ENCODE measurements around the gene CLNK.
A peak's percentile ranks its signal among the peaks of the same experiment; 100 is the strongest.

The CLNK gene

DNA sequence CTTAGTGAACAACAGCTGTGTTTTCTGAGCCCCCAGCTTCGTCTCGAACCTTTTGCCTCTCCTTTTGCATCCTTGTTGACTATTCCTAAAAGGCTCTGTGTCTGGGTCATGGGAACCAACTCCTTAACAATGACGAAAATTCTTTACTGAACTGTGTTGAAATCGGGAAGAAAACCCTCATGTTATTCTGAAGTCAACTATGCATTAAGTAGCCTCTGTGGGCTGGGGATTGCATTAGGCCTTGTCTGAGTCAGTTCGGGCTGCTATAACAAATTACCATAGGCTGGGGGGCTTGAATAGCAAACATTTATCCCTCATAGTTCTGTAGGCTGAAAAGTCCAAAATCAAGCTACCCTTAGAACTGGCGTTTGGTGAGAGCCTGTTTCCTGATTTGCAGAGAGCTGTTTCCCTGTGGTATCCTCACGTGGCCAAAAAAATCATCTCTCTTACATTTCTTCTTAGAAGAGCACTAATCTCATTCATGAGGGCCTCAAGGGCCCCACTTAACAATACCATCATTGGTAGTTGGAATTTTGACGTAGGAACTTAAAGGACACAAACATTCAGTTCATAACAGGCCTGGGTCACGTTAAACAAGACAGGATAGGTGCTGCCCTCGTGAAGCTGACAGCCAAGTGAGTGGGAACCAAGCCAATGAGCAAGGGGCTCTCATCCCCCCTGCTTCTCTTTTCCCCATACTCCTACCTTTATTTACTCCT is 75.9 kb downstream of the CLNK start:
- no peak for DNase-seq

DNA sequence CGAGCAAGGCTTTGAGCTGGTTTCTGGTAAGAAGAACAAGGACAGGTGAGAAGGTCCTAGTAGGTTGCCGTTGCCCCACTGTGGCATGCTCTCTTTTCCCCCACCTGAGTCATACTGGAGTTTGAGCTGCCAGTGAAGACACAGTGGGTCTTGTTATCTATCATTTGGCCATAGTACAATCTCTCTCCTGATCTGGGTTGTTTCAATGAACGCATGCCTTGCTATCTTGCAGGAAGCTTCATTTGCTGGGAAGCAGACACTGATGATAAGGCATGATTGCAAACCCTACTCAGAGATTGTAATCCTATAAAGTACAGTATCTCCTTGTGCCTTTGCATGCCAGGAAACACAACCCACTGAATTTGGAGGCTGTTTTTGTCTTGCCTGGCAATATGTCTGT is 77.4 kb downstream of the CLNK start:
- DNase-seq: no peak

DNA sequence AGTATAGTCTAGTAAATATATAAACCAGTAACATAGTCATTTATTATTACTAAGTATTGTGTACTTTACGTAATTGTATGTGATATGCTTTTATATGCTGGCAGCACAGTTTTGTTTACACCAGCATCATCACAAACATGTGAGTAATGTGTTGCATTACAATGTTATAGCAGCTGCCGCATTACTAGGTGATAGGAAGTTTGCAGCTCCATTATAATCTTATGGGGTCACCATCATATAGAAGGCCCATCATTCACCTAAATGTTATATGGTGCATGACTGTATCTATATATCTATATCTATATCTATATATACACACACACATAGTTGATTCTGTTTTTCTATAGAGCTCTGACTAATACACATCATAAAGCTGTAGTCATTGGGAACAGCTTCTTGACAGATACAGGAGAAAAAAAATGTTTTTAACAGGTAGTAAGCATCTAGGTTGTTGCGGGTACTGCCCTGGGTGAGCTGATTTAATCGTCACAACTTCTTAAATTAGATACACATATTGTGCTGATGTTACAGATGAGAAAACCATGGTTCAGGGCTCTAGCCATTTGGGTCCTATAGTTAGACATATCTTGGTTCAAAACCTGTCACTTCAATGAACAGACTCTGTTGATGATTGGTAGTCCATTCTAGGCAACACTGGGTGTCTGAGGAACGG is 77.9 kb downstream of the CLNK start:
- DNase-seq: no peak

DNA sequence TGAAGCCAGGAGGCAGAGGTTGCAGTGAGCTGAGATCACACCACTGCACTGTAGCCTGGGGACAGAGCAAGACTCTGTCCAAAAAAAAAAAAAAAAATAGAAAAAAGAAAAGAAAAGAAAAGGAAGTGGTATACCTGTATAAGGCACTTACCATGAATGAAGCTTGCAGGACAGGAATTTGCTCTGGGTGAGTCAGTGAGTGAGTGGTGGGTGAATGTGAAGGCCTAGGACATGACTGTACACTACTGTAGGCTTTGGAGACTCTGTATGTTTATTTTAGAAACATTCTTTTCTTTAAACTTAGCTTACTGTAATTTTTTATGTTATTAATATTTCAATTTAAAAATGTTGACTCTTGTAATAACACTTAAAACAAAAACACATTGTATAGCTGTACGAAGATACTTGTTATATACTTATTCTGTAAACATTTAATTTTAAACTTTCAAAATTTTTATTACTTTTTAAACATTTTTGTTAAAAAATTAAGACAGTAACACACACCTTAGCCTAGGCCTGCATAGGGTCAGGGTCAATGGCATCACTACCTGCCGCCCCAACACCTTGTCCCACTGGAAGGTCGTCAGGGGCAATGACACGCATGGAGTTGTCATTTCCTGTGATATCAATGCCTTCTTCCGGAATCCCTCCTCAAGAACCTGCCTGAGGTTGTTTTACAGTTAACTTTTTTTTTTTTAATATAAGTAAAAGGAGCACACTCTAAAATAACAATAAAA is 78.7 kb downstream of the CLNK start:
- DNase-seq: no peak

DNA sequence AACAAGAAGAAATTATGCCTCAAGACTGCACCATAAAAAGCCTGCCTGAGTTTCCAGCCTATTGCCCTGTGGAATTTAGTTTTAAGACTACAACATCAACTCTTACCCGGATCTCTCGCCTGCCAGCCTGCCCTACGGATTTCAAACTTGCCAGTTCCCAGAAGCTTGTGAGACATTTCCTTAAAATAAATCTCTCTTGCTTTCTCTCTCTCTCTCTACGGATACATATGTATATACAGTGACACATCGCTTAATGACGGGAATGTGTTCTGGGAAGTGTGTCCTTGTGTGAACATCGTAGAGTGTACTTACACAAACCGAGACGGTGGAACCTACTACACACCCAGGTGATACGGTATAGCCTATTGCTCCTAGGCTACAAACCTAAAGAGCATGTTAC is 79.5 kb downstream of the CLNK start:
- no peak for DNase-seq

DNA sequence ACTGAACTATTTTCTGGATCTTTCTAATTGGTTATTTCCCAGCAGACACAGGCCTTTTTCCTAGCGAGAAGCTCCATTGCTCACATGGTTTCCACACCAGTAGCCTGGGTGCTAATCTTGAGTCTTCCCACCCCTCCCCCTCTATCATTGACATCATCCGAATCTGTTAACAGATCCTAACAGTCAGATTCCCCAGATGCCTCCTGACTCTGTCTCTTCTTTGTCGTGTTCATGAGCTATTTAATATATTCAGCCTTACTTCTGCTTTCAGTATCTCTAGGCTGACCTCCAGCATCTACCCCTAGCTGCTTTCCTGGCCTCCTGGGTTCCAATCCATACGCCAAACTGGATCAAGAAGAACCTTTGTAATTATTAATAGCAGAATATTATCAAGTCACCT is 85.0 kb downstream of the CLNK start:
- no peak for DNase-seq

DNA sequence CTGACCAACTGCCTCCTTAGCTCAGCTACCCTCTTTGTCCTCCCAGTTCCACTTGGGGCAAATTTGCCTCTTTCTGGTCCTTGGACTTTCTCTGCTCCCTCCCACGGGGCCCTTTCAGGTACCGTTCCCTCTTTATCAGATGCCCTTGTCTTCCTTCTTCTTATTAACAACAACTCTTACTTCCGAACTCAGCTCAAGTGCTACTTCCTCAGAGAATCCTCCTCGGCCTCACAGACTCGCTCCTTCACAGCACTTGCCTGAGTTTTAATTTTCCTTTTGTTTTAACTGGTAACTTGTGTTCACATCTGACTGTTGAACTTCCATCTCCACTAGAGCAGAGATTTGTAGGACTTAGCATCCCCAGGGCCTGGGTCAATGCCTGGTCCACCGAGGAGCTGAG is 85.7 kb downstream of the CLNK start:
- no peak for DNase-seq

DNA sequence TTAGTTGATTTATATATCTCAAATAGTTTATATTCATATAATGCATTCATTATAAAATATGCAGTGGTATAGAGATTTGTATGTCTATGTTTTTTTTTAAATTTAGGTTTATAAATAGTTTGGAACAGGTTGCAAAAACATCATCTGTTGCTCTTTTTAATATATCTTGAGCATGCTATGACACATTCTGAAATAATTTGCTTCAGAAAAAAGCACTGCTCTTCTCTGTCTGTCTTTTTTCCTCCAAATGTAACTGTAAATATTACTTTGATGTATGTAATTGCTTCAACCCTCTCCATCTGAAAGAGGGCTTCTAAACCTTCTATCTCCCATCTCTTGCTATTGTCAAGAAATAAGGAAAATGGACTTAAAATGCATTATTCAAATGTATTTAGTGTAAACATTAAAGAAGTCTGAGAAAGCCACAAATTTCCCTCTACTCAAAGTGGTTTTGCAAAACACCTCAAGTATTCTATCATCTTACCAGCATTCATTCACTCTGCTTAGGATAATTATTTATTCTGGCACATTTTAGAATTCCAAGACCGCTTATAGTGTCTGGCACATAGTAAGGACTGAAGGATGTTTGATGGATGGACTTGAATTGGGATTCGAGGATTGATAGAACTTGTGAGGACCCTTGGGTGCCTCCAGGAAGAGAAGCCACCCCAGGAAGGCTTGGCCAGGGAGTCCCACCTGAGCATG is 87.8 kb downstream of the CLNK start:
- no peak for DNase-seq

DNA sequence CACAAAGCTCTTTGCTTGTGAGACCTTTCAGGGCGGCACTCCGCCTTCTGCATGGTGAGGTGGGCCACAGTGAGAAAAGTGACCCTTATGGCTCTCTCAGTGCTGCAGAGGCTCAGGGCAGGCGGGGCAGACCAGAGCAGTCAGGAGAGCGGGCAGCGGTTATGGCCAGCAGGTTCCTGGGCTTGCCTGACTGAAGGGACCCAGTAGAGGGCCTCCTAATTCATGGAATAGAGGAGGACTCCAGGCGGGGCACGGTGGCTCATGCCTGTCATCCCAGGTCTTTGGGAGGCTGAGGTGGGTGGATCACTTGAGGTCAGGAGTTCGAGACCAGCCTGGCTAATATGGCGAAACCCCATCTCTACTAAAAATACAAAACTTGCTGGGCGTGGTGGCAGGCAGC is 91.4 kb downstream of the CLNK start:
- DNase-seq: peak; percentile 4

DNA sequence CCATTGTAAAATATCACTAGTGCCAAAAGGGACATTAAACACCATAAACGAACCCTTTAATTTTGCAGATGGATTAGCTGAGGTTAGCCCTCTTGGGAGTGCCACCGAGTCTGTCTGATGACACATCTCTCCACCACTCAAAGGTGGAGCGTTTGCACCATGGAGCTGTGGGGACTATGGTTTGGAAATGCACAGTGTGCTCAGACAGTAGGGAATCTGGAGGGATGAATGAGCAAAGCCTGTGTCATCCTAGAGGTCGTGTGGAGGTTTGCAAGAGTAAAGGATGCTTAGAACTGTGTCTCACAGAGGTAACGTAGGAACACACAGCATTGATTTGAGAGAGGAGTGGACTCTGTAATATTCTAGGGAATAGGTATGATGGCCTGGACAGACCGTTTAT is 93.7 kb downstream of the CLNK start:
- DNase-seq: no peak

DNA sequence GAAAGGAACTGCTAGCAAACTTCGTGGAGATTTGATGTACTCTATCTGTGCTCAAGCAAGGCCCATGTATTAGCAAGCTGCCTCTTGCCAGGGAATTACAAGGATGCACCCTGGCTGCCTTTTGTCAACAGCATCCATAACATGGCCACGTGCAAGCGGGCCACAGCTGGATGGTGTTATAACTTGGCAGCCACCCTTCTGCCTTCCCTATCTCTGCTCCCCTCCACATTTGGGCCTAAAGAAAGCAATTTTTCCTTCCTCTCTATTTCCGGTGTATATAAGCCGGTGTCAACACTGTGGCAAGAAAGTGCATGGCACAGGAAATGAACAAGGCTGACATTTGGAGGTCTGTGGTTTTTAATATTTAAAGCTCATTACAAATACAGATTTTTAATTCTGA is 94.8 kb downstream of the CLNK start:
- no peak for DNase-seq

DNA sequence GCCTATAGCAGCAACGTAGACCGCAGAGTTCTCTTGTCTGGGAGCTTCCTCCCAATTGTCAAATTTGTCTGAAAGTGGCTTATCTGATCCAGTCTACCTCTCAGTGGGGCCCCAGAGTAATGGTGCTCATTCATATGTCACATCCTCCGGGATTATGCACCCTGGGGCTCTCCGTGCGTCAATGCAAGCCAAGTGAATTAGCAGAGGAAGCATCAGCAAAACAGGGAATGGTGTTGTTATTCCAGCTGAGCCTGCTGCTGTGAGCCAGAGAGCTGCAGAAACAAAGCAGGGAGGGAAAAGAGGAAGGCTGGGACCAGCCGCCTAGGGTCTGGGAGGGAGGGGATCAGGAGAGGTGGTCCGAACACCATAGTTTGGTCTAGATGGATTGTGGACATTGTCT is 95.2 kb downstream of the CLNK start:
- no peak for DNase-seq

DNA sequence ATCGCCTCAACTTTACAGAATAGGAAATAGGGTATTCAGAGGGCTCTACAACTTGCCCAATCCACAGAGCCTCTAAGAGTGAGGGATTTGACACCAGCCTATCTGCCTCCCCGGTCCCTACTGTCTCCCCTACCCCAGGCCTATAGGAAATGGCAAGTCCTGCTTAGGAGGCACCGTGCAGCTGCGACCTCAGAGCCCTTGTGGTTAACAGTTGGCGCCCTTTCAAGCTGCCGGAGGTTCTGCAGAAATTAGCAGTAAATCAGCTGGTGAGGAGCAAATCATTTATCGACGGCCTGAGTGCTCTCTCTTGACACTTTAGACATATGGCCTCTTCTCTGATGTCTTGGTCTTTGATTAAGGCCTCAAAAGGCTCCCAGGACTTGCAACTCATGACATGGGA is 96.9 kb downstream of the CLNK start:
- DNase-seq: no peak

DNA sequence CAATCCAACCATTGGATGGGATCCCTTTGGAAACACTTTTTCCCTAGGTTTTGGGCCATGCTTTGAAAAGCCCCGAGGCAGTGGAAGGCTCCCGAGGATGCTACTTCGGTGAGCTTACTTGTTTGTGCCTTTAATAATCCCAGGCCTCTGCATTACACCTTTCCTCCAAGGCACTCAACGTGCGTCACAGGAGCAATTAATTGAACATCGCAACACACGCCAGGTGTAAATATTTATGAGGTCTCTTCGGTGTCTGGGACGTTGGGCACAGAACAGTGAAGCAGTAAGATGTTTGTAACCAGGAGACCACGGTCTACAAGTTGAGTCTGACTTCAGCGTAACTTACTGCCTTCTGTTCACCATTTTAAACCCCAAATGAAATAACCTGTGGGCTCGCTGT is 97.3 kb downstream of the CLNK start:
- DNase-seq: no peak

DNA sequence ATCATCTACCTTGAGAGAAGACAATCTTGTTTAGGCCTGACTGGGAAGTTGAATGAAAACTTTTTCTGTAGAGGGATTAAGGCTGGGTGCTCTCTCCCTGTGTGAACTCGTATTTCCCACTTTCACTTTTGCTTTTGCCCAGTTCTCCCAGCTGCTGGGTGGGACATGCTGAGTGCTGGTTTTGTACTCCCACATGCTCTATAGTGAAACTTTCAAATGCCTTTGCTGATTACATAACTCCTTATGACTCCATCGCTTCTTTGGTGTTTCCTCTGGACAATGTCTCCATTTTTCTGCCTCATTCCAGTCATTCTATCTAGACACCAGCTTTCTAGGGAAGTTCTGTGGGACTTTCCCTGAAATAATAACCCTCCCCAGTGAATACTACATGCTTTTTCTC is 100.5 kb downstream of the CLNK start:
- DNase-seq: no peak

DNA sequence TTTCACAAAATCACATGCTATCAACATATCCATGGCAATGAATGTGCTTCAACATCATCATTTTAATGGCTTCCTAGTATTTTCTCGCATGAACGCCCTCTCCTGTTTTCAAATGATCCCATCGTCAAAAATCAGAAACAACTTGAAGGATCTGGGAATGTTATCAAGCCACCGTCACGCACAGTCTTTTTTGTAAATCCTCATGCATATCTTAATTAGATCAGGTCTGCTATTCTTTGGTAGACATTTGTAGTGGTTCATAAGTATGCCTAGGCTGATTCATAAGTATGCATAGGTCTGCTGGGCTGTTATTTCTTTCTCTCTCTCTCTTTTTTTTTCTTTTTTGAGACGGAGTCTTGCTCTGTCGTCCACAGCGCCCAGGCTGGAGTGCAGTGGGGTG is 101.6 kb downstream of the CLNK start:
- DNase-seq: no peak

DNA sequence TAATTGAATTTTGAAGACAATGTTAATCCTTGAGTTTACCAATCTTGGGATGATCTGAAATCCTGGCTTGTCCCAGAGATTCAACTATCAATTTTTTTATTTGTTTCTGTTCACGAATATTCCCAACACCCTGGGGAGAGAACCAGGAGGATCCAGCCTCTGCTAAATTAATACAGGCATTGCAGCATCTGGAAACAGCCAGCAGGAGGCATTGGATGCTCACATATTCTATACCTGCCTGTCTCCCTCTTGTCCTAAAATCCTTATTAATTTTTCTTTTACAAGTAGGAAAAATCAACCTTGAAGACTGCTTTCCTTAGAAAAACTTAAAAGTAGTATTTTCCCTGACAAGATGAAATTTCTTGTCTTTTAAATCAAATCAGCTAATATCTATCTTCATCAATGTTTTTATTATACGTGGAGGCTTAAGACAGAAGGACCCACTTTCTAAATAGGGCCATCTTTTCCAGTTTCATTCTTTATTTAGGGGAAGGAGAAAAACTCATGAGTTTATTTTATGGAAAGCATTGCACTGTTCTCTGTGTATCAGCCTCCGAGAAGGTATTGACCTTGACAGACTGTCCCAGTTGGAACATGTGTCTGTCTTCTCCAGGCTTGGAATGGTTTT is 102.4 kb downstream of the CLNK start:
- DNase-seq: peak; percentile 12

DNA sequence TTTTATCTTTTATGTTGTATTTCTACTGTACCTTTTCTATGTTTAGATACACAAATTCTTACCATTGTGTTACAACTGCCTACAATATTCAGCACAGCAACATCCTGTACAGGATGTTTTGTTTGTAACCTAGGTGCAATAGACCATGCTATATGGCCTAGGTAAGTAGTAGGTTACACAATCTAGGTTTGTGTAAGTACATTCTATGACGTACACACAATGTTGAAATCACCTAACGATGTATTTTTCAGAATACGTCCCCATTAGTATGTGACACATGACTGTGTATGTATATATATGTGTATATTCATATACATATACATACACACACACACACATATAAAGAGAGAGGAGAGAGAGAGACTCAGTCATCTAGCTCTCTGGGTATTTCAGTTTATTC is 103.5 kb downstream of the CLNK start:
- no peak for DNase-seq

DNA sequence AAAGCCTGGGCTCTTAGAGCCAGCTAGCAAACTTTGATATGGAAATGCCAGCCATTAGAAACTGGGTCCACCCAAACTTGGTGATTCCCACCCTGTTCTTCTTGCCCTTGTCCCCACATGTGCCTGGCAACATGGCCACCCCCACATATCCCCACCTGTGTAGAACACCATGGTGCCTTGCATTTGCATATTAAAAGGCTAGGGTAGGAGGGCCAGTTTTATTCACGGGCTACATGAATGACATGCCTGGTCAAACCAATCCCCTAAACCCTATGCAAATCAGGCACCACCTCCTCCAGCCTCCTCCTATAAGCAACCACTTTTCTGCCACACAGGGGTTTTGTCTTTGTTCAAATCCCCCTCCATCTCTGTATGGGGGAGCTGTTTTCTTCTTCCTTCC is 104.9 kb downstream of the CLNK start:
- no peak for DNase-seq

DNA sequence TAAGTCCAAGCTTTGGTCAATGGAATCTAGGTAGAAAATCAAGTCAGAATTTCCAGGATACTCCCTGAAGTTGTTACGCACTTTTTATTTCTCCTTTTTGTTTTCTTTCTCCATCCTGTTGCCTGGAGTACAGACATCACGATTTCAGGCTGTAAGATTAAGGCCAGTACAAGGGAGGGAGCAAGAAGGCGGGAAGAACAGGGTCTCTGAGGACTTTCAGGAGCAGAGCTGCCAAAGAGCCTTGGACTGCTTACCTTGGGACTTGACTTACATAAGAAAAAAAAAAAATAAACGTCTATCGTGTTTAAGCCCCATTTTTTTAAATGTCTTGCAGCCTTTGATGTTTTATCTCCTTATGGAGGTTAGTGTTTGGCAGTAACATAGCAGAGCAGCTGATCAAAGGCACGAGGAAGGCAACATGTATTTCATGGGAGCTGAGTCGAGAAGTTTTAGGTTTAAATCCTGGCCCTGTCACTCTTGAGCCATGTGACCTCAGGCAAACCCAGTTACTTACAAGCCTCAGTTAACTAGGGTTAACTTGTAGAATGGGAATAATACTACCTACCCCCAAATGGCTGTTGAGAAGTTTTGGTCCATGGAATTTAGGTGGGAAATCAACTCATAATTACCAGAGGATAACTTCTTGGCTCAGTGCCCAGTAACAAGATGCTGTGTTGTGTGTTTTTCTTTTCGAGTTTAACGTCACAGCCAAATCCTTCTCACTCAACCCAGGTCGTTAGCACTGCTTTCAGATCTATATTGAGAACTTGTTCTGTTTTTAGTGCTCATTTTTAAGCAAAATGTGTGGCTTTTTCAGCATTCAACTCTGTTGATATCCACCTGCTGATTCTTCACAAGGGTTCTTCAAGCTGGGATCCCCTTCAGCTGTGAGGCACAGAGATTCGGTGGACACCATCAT is 106.8 kb downstream of the CLNK start:
- no peak for DNase-seq

DNA sequence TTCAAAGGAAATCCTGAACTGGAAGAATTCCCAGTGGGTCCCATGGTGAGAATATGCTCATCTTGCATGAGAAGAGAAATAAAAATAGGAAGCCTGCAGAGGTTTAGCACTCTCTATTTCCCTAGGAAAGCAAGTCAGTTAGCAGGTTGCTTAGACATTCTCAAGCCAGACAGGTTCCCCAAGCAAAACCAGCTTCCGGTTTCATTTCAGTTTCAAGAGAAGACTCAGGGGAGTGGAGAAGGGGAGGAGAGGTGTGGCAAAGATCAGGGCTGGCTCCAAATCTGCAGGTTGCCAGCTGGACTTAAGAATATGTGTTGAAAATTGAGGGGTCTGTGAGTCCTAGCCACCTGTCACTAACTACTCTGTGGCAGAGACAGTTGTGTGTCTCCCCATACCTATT is 107.5 kb downstream of the CLNK start:
- DNase-seq: no peak

DNA sequence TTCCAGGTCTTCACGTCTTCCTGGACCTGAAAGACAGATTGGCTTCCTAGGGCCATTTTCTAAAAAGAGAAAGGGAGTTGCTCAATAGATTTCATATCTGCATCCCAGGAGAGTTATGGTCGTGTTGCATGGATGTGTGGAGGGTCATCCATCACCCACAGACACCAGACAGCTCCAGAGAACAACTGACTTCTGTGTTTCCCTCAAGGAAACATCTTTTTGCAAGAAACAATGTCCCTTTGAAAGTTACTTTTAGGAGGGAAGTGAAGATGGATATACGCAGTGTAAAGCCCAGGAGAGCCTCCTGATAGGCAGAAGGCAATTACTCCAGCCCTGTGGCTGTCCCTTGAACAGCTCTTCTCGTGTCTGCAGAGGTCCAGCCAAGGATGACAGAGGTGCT is 108.3 kb downstream of the CLNK start:
- DNase-seq: no peak
